Measurements from ENCODE around the gene GFRA1.

The GFRA1 gene

DNA sequence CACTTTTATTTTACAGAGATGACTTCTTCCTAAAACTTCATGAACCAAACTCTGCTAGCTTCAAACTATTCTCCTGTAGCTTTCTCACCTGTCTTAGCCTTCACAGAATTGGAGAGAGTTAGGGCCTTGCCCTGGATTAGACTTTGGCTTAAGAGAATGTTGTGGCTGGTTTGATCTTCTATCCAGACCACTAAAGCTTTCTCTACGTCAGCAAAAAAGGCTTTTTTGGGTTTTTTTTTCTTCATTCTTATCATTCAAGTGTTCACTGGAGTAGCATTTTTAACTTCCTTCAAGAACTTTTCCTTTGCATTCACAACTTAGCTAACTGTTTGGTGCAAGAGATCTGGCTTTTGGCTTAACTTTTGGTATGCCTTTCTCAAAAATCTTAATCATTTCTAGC is 31.9 kb upstream of the GFRA1 start:
- TF ChIP-seq, protein P1, sequence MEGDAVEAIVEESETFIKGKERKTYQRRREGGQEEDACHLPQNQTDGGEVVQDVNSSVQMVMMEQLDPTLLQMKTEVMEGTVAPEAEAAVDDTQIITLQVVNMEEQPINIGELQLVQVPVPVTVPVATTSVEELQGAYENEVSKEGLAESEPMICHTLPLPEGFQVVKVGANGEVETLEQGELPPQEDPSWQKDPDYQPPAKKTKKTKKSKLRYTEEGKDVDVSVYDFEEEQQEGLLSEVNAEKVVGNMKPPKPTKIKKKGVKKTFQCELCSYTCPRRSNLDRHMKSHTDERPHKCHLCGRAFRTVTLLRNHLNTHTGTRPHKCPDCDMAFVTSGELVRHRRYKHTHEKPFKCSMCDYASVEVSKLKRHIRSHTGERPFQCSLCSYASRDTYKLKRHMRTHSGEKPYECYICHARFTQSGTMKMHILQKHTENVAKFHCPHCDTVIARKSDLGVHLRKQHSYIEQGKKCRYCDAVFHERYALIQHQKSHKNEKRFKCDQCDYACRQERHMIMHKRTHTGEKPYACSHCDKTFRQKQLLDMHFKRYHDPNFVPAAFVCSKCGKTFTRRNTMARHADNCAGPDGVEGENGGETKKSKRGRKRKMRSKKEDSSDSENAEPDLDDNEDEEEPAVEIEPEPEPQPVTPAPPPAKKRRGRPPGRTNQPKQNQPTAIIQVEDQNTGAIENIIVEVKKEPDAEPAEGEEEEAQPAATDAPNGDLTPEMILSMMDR (IDR thresholded peaks at IDR 0.05) = no peak

- TF ChIP-seq, protein P1 (IDR thresholded peaks at IDR 0.05) = no peak
Observed at GRCh38 chr10:116300542-116300941, 27.5 kb upstream of the GFRA1 start.

GRCh38 chr10:116298586-116298985 is 25.6 kb upstream of the GFRA1 start:
- TF ChIP-seq, protein P1 (IDR thresholded peaks at IDR 0.05) = no peak

DNA sequence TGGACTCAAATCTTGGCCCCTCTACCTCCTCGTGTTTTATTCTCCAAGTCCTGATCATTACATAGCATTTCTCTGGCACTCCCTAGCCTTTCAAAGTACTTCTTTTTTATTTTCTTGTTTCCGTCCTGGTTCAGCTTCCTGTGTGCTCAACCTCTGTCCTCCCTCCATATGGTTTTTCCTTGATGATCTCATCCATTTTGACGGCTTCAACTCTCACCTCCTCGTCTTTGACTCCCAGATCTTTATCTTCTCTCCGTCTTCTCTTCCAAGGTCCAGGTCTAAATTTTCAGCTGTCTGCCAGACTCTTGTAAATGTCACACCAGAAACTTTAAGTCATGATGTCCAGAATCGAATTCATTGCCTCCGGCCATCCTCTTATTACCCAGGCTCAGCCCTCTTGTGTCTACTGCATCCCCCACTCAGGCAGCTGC is 23.3 kb upstream of the GFRA1 start:
- TF ChIP-seq, protein P1 (IDR thresholded peaks at IDR 0.05) = no peak

DNA sequence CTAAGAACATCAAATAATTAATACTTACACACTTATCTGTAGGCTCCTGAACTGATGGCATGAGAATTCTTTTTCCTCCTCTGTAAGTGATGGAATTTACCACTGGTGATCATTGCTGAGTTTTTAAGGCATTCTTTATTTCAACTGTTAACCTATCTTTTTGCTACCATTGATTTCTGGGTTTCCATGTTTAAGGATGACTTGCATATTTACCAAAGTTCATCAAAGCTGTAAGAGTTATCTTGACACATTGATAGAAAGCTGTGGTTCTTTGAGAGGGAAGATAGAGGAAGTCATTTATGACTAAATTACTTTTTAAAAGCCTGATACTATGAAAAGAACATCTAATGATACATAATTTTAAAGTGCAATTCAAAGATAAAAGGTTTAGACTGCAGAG is 19.5 kb upstream of the GFRA1 start:
- TF ChIP-seq, protein P1 (IDR thresholded peaks at IDR 0.05) = no peak

- TF ChIP-seq, protein P1 (IDR thresholded peaks at IDR 0.05) = no peak
Observed at GRCh38 chr10:116289652-116290051, 16.6 kb upstream of the GFRA1 start.

GRCh38 chr10:116287906-116288501 is 15.0 kb upstream of the GFRA1 start:
- TF ChIP-seq, protein P1 (IDR thresholded peaks at IDR 0.05) = peak; percentile 85

Data from LNCAP (cell line).